GM12878 (cell line): ENCODE data around the gene ATP2A3. TPM values are rescaled to one million over a fixed set of nuclear protein-coding genes. Genes with fewer than 3 reads are reported as not detected.

Experiments used
- ATAC-seq: fragments of 200-7000 bp; cut with Tn5 transposase; 3 replicates; pipeline ENCODE4 v1.9.1; 2020; ENCODE audit warnings: mild to moderate bottlenecking, moderate library complexity
- BruUV-seq: library from RNA; stranded (reverse); fragments of 400-500 nt; replicated peaks from 2 replicates; lab custom pipeline; 2021; lab: Mats Ljungman, UMichigan
- CTCF ChIA-PET: fragments of 300-600 bp; sonication (Branson Sonifier 250); formaldehyde crosslinking; extraction: SDS; loops from one replicate; lab custom pipeline; 2021; ENCODE audit warnings: inconsistent platforms; lab: Yijun Ruan, JAX
- POLR2A ChIA-PET: fragments of 350-600 bp; formaldehyde crosslinking; extraction: SDS; loops from one replicate; lab custom pipeline; 2021; ENCODE audit warnings: inconsistent platforms; lab: Charles Lee
- RAD21 ChIA-PET: fragments of 300-600 bp; sonication (Branson Sonifier 250); formaldehyde crosslinking; loops from one replicate; lab custom pipeline; 2023; ENCODE audit warnings: antibody characterized with exemption; ENCODE audit not compliant: unreplicated experiment; lab: Charles Lee
- SMC1A ChIA-PET: fragments of 300-600 bp; sonication (Branson Sonifier 250); formaldehyde crosslinking; loops from one replicate; lab custom pipeline; 2023; ENCODE audit not compliant: unreplicated experiment, uncharacterized antibody; lab: Charles Lee
- DNase-seq: peaks from one replicate; pipeline ENCODE4 v3.0.0-alpha.2; 2011; ENCODE audit warnings: low read depth, low spot score
- FAIRE-seq: peaks from 3 replicates; lab custom pipeline; 2011; peaks lifted over from hg19 to GRCh38; lab: Jason Lieb, UNC
- H2AFZ ChIP-seq: 2 replicates; pipeline ENCODE4 v1.6.0; 2011; ENCODE audit warnings: low read depth, low read length, control low read depth; ENCODE audit not compliant: control insufficient read depth
- H3K27ac ChIP-seq: 2 replicates; pipeline ENCODE4 v1.5.1; 2011; ENCODE audit warnings: control low read depth; ENCODE audit not compliant: control insufficient read depth, insufficient read depth
- H3K27me3 ChIP-seq, 2 experiments: replicated peaks in 1 of 2; 2 replicates each; pipeline versions ENCODE4 v1.6.0 to v1.6.1; 2011; ENCODE audit warnings: low read length in 1 of 2; ENCODE audit not compliant: control insufficient read depth in 2 of 2, insufficient read depth in 2 of 2
- H3K36me3 ChIP-seq, 2 experiments: 2 replicates each; pipeline ENCODE4 v1.5.1; 2011; ENCODE audit warnings: low read length in 1 of 2; ENCODE audit not compliant: control insufficient read depth in 2 of 2, insufficient read depth in 2 of 2
- H3K4me1 ChIP-seq: 2 replicates; pipeline ENCODE4 v1.6.1; 2011; ENCODE audit warnings: mild to moderate bottlenecking, low read length, moderate library complexity, mixed read lengths; ENCODE audit not compliant: control insufficient read depth, insufficient read depth
- H3K4me2 ChIP-seq: 2 replicates; pipeline ENCODE4 v1.6.0; 2011; ENCODE audit warnings: control low read depth; ENCODE audit not compliant: control insufficient read depth, insufficient read depth
- H3K4me3 ChIP-seq: fragments of 200-600 bp; sonication (generic); 2 replicates; pipeline ENCODE4 v1.5.1; 2016
- H3K79me2 ChIP-seq: 2 replicates; pipeline ENCODE4 v1.6.0; 2011; ENCODE audit warnings: low read length; ENCODE audit not compliant: control insufficient read depth, insufficient read depth
- H3K9ac ChIP-seq: 2 replicates; pipeline ENCODE4 v1.8.0; 2011; ENCODE audit warnings: low read length, control low read depth, mixed read lengths; ENCODE audit not compliant: control insufficient read depth, insufficient read depth
- H3K9me3 ChIP-seq: replicated peaks from 3 replicates; pipeline ENCODE4 v1.5.1; 2011; ENCODE audit warnings: mild to moderate bottlenecking, low read length; ENCODE audit not compliant: control insufficient read depth, insufficient read depth
- H4K20me1 ChIP-seq: 2 replicates; pipeline ENCODE4 v1.6.0; 2011; ENCODE audit not compliant: control insufficient read depth, insufficient read depth
- BRCA1 ChIP-seq: IDR thresholded peaks from 2 replicates; pipeline ENCODE4 v1.6.1; 2011; ENCODE audit warnings: low read depth, low read length, improper control_type of control experiment
- EED ChIP-seq: sonication (generic); IDR thresholded peaks from 2 replicates; pipeline ENCODE4 v1.6.1; 2016; ENCODE audit warnings: antibody characterized with exemption, low read depth
- MEF2B ChIP-seq: fragments of 450-650 bp; IDR thresholded peaks from 2 replicates; pipeline ENCODE4 v1.6.1; 2018; ENCODE audit warnings: mild to moderate bottlenecking, moderate library complexity; ENCODE audit not compliant: partially characterized antibody, poor library complexity, severe bottlenecking
- PAX5 ChIP-seq: IDR thresholded peaks from 2 replicates; pipeline ENCODE4 v1.6.1; 2011; ENCODE audit warnings: low read depth, low read length, borderline replicate concordance
- RAD21 ChIP-seq: IDR thresholded peaks from 2 replicates; pipeline ENCODE4 v1.6.1; 2011; ENCODE audit warnings: mild to moderate bottlenecking, low read depth, low read length, moderate library complexity; ENCODE audit not compliant: insufficient read depth
- RUNX3 ChIP-seq: IDR thresholded peaks from 2 replicates; pipeline ENCODE4 v1.6.1; 2012; ENCODE audit warnings: low read length, inconsistent platforms
- SMARCA5 ChIP-seq: fragments of 450-650 bp; IDR thresholded peaks from 2 replicates; pipeline ENCODE4 v1.6.1; 2017; ENCODE audit warnings: mild to moderate bottlenecking
- SMC3 ChIP-seq: IDR thresholded peaks from 2 replicates; pipeline ENCODE4 v1.6.1; 2011; ENCODE audit warnings: low read length, improper control_type of control experiment, borderline replicate concordance
- WGBS: methylation state at CpG from one replicate; pipeline ENCODE4 v1.1.6; 2016; ENCODE audit warnings: low lambda C conversion rate; ENCODE audit not compliant: insufficient replicate concordance, insufficient coverage; ENCODE audit errors: missing lambda C conversion rate; 5-methylcytosine and 5-hydroxymethylcytosine counted together
- in situ Hi-C: fragments of 300-500 bp; cut with MboI; formaldehyde crosslinking; loops from 9 replicates; pipeline ENCODE4 v1.14.3; 2018; ENCODE audit warnings: mixed read lengths
- intact Hi-C: fragments of 100-400 bp; cut with micrococcal nuclease; formaldehyde crosslinking; loops from one replicate; pipeline ENCODE4 v1.14.2; 2022; ENCODE audit not compliant: unreplicated experiment
- polyA plus RNA-seq, 11 experiments: library from polyadenylated mRNA; depleted of rRNA in 4 of 11; unstranded in 6 of 11; stranded (reverse) in 5 of 11; fragments of >200 nt; fragmentation: Nextera tagmentation in 4 of 11; fragmentation: Illumina TruSeq in 1 of 11; extraction: Ambion mirVana in 4 of 11; extraction: Trizol in 1 of 11; gene quantifications; 1 replicate in 1 of 11; 2 replicates in 10 of 11; pipeline versions ENCODE4 v1.2.1 to v1.2.3, GENCODE V29; 2011 to 2016; ENCODE audit warnings: inconsistent platforms in 2 of 11, missing spikeins in 2 of 11, low read depth in 1 of 11
- total RNA-seq, 4 experiments: library from RNA; depleted of rRNA in 3 of 4; stranded (reverse); fragments of >200 nt in 3 of 4; fragmentation: Illumina TruSeq in 1 of 4; extraction: Trizol in 1 of 4; gene quantifications; 2 replicates each; pipeline versions ENCODE4 v1.2.1 to v1.2.3, GENCODE V29; 2013 to 2021
- TF ChIP-seq, protein P1 (sequence below), 3 experiments: IDR thresholded peaks in 2 of 3; conservative IDR thresholded peaks in 1 of 3; 2 replicates each; pipeline ENCODE4 v1.5.1; 2011; ENCODE audit warnings: low read depth in 3 of 3, low read length in 3 of 3, mild to moderate bottlenecking in 3 of 3, control low read depth in 2 of 3, moderate library complexity in 2 of 3, inconsistent platforms in 1 of 3, mixed read lengths in 1 of 3; ENCODE audit not compliant: control insufficient read depth in 2 of 3, insufficient read depth in 1 of 3; ENCODE audit errors: extremely low read depth in 1 of 3
- TF ChIP-seq, protein P2 (sequence below): IDR thresholded peaks from 2 replicates; pipeline ENCODE4 v1.6.1; 2011; ENCODE audit warnings: mild to moderate bottlenecking, low read depth, low read length, moderate library complexity; ENCODE audit not compliant: insufficient replicate concordance
- TF ChIP-seq, protein P3 (sequence below): IDR thresholded peaks from 2 replicates; pipeline ENCODE4 v1.6.1; 2012; ENCODE audit warnings: low read depth, low read length, improper control_type of control experiment

ATP2A3 gene
- total and polyA plus RNA-seq, 10 of the 15 experiments (the other 5 are each of a cell fraction or from before 2014, with no cell fraction given): 1.0 to 99.2 (median 37.9) TPM

DNA sequence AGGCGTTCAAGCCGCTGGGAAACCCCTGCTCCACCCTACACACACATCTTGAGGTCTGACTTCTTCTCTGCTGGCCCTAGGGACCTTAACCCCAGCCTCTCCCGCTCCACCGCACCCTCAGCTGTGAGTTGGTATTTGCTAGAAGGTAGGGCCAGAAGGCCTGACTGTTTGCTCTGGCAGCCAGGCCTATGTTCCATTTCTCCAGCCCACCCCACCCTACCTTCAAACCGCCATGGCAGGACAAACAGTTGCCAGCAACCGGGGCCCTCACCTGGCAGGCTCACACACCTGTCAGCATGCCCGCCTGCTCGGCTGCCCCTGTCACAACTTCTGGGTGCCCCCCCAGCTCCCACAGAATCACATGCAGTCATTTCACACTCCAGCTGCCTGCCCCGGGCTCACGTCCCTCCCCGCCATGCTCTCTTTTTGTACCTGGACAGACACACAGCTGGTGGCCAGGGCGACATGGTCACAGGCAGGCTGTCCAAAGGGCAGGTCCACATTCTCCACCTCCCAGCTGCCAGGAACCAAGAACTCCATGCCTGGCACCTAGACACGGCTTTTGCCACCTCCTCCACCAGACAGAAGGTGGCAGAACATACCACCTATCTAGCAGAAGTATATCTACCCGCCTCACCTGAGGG, 2.6 kb upstream of the ATP2A3 start:
- no TSS peak for BruUV-seq
- Histone ChIP-seq H3K27me3 (no peaks in the 10 kb centered on the region), H3K4me1 (peaks cover 28% of the 10 kb centered on the region), H3K27ac (no peak overlapping the region), H3K4me2 (no peak overlapping the region), H3K4me3 (no peak overlapping the region), H3K9ac (no peak overlapping the region), H3K79me2 (peaks cover 23% of the 10 kb centered on the region), H3K9me3 (no peaks in the 10 kb centered on the region), H3K36me3 (no peaks in the 10 kb centered on the region), H4K20me1 (no peaks in the 10 kb centered on the region; the same call in 1 of the 2 replicates), H2AFZ (no peak overlapping the region)
- WGBS: 29% methylated on average over 14 of the region's 14 CpGs
- in situ Hi-C loops: no loop called here
- no peak for DNase-seq
- no peak for ATAC-seq
- CTCF ChIA-PET: interaction anchor here (0.6 to 4.6 kb wide), 10 partner anchors 32 to 206 kb away, joined by 3 to 58 read pairs (median 6); partner anchors contain the start of genes NCBP3 and P2RX1
- FAIRE-seq: no peak
- POLR2A ChIA-PET: interaction anchor here (0.6 kb wide), 1 partner anchor 370 kb away, joined by 5 read pairs; no protein-coding TSS in a partner anchor
- RAD21 ChIA-PET: interaction anchor here (4.1 kb wide), 1 partner anchor 54 kb away, joined by 51 read pairs; no protein-coding TSS in a partner anchor
- SMC1A ChIA-PET: interaction anchor here (1.2 to 2.5 kb wide), 4 partner anchors 13 to 123 kb away, joined by 4 to 14 read pairs (median 4); no protein-coding TSS in a partner anchor
- TF ChIP-seq SMARCA5: no peak
- TF ChIP-seq BRCA1: no peak
- peak; percentile 22 for TF ChIP-seq MEF2B
- TF ChIP-seq SMC3: no peak
- TF ChIP-seq, protein P1, sequence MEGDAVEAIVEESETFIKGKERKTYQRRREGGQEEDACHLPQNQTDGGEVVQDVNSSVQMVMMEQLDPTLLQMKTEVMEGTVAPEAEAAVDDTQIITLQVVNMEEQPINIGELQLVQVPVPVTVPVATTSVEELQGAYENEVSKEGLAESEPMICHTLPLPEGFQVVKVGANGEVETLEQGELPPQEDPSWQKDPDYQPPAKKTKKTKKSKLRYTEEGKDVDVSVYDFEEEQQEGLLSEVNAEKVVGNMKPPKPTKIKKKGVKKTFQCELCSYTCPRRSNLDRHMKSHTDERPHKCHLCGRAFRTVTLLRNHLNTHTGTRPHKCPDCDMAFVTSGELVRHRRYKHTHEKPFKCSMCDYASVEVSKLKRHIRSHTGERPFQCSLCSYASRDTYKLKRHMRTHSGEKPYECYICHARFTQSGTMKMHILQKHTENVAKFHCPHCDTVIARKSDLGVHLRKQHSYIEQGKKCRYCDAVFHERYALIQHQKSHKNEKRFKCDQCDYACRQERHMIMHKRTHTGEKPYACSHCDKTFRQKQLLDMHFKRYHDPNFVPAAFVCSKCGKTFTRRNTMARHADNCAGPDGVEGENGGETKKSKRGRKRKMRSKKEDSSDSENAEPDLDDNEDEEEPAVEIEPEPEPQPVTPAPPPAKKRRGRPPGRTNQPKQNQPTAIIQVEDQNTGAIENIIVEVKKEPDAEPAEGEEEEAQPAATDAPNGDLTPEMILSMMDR (IDR thresholded peaks at IDR 0.05 in 2 of 3, conservative IDR thresholded peaks at IDR 0.05 in 1 of 3; ENCODE audit: control insufficient read depth in 2 of 3, extremely low read depth in 1 of 3, insufficient read depth in 1 of 3, low read depth in 3 of 3, low read length in 3 of 3): peak in 2 of 3 experiments; percentile 3 to 10; a peak in 1 of 6 replicates
- no peak for TF ChIP-seq PAX5
- 0 out of 2 replicates have a peak, but pooled peaks have one; percentile 22 for TF ChIP-seq RAD21
- TF ChIP-seq, protein P2, sequence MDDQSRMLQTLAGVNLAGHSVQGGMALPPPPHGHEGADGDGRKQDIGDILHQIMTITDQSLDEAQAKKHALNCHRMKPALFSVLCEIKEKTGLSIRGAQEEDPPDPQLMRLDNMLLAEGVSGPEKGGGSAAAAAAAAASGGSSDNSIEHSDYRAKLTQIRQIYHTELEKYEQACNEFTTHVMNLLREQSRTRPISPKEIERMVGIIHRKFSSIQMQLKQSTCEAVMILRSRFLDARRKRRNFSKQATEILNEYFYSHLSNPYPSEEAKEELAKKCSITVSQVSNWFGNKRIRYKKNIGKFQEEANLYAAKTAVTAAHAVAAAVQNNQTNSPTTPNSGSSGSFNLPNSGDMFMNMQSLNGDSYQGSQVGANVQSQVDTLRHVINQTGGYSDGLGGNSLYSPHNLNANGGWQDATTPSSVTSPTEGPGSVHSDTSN: no peak
- TF ChIP-seq, protein P3, sequence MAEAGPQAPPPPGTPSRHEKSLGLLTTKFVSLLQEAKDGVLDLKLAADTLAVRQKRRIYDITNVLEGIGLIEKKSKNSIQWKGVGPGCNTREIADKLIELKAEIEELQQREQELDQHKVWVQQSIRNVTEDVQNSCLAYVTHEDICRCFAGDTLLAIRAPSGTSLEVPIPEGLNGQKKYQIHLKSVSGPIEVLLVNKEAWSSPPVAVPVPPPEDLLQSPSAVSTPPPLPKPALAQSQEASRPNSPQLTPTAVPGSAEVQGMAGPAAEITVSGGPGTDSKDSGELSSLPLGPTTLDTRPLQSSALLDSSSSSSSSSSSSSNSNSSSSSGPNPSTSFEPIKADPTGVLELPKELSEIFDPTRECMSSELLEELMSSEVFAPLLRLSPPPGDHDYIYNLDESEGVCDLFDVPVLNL: no peak
- peak; percentile 29; the same call in 1 of the 2 replicates for TF ChIP-seq RUNX3
- 0 out of 2 replicates have a peak, but pooled peaks have one; percentile 13 for TF ChIP-seq EED
- intact Hi-C loops: no loop called here
